ENCODE measurements around the gene ZMYM4.

DNA sequence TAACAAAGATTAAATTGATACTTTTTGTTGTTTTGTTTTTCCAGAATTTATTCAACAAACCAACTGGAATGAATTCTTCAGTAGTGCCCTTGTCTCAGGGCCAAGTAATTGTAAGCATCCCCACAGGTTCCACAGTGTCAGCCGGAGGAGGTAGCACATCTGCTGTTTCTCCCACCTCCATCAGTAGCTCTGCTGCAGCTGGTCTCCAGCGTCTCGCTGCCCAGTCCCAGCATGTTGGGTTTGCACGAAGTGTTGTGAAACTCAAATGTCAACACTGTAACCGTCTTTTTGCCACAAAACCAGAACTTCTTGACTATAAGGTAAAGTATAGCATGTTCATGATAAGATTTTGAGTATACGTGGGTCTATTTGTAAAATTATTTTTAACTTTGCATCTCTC, 118.5 kb downstream of the ZMYM4 start:
- TF ChIP-seq, protein P1, sequence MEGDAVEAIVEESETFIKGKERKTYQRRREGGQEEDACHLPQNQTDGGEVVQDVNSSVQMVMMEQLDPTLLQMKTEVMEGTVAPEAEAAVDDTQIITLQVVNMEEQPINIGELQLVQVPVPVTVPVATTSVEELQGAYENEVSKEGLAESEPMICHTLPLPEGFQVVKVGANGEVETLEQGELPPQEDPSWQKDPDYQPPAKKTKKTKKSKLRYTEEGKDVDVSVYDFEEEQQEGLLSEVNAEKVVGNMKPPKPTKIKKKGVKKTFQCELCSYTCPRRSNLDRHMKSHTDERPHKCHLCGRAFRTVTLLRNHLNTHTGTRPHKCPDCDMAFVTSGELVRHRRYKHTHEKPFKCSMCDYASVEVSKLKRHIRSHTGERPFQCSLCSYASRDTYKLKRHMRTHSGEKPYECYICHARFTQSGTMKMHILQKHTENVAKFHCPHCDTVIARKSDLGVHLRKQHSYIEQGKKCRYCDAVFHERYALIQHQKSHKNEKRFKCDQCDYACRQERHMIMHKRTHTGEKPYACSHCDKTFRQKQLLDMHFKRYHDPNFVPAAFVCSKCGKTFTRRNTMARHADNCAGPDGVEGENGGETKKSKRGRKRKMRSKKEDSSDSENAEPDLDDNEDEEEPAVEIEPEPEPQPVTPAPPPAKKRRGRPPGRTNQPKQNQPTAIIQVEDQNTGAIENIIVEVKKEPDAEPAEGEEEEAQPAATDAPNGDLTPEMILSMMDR (IDR thresholded peaks at IDR 0.05 in 2 of 3, conservative IDR thresholded peaks at IDR 0.05 in 1 of 3; ENCODE audit: control insufficient read depth in 2 of 3, extremely low read depth in 1 of 3, insufficient read depth in 1 of 3, low read depth in 3 of 3, low read length in 3 of 3) = no peak
- TF ChIP-seq POLR2A (IDR thresholded peaks at IDR 0.05; ENCODE audit: low read depth, low read length) (no peak), CEBPB (IDR thresholded peaks at IDR 0.05; ENCODE audit: borderline replicate concordance in 1 of 2, low read depth in 2 of 2, low read length in 2 of 2) (no peak), ATF3 (IDR thresholded peaks at IDR 0.05; ENCODE audit: borderline replicate concordance, extremely low read depth, low read depth, low read length) (no peak), CREB1 (IDR thresholded peaks at IDR 0.05; ENCODE audit: low read depth) (no peak), USF1 (IDR thresholded peaks at IDR 0.05; ENCODE audit: borderline replicate concordance, extremely low read length, insufficient read depth, low read depth, low read length) (no peak)

Measured in GM12878 (cell line).